HG03378 (cell line): ENCODE data around the gene TCERG1L.

ENCODE experiments used
- ATAC-seq: cut with Tn5 transposase; IDR thresholded peaks from one replicate; pipeline ENCODE4 v1.9.1; 2021; ENCODE audit warnings: mild to moderate bottlenecking, moderate library complexity; ENCODE audit not compliant: unreplicated experiment

TCERG1L gene

GRCh38 chr10:131055437-131055836 is 256.1 kb downstream of the TCERG1L start:
- ATAC-seq: no peak

GRCh38 chr10:131053192-131053591 is 258.3 kb downstream of the TCERG1L start:
- no peak for ATAC-seq

GRCh38 chr10:131050162-131050766 is 261.3 kb downstream of the TCERG1L start:
- no peak for ATAC-seq

GRCh38 chr10:131049016-131049415 is 262.5 kb downstream of the TCERG1L start:
- ATAC-seq: no peak

GRCh38 chr10:131048606-131049005 is 262.9 kb downstream of the TCERG1L start:
- ATAC-seq: no peak

GRCh38 chr10:131047501-131047900 is 264.0 kb downstream of the TCERG1L start:
- ATAC-seq: no peak

- no peak for ATAC-seq
These were observed 265.3 kb downstream of the TCERG1L start for GRCh38 chr10:131046194-131046593.

- ATAC-seq: no peak
These were observed 267.0 kb downstream of the TCERG1L start for GRCh38 chr10:131044379-131045111.

- no peak for ATAC-seq
These were observed 268.4 kb downstream of the TCERG1L start for GRCh38 chr10:131043039-131043691.
